Neural progenitor cell (in vitro differentiated cells): ENCODE results near the gene TMIE.

Experiments used
- CTCF ChIP-seq: fragments of 200-600 bp; sonication (generic); IDR thresholded peaks from 2 replicates; pipeline ENCODE4 v1.5.1; 2017; ENCODE audit warnings: antibody characterized with exemption, mild to moderate bottlenecking
- EZH2 ChIP-seq: fragments of 200-600 bp; sonication (generic); IDR thresholded peaks from 2 replicates; pipeline ENCODE4 v1.6.1; 2017; ENCODE audit warnings: antibody characterized with exemption, mild to moderate bottlenecking, moderate library complexity
- EZH2phosphoT487 ChIP-seq: fragments of 200-600 bp; sonication (generic); IDR thresholded peaks from 2 replicates; pipeline ENCODE4 v1.6.1; 2017; ENCODE audit warnings: antibody characterized with exemption

- no peak for TF ChIP-seq CTCF
- no peak for TF ChIP-seq EZH2
- no peak for TF ChIP-seq EZH2phosphoT487
Measured at GRCh38 chr3:46706771-46707582, 5.8 kb downstream of the TMIE start.
